M059J (cell line): Measurements from ENCODE around the gene ZNF438. TPM values are rescaled to one million over a fixed set of nuclear protein-coding genes. Genes with fewer than 3 reads are reported as not detected.
A peak's percentile ranks its signal among the peaks of the same experiment; 100 is the strongest.

Source experiments
- DNase-seq: peaks from one replicate; pipeline ENCODE4 v3.0.0-alpha.2; 2012; ENCODE audit warnings: low read depth
- total RNA-seq: library from RNA; depleted of rRNA; stranded (reverse); fragments of >200 nt; shearing (Covaris generic); gene quantifications from 2 replicates; pipeline ENCODE4 v1.2.3, GENCODE V29; 2014

ZNF438 gene
- total RNA-seq, 1 experiment from 2014 or later, result 3.4 TPM

- DNase-seq, result peak; percentile 0
These were observed 138.5 kb downstream of the ZNF438 start for GRCh38 chr10:30893208-30893607.

DNA sequence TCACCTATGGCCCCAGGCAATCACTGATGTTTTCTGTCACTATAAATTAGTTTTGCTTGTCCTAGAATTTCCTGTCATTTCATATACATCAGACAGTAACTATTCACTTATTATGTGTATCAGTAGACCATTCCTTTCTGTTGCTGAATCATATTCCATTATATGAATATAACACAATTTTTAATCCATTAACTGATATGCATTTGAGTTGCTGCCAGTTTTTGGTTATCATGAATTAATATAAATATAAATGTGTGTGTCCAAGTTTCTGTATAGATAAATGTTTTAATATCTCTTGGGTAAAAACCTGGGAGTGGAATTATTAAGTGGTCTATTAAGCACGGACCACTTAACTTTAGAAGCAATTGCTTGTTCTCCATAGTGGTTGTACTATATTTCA lies 143.8 kb downstream of the ZNF438 start:
- no peak for DNase-seq

DNA sequence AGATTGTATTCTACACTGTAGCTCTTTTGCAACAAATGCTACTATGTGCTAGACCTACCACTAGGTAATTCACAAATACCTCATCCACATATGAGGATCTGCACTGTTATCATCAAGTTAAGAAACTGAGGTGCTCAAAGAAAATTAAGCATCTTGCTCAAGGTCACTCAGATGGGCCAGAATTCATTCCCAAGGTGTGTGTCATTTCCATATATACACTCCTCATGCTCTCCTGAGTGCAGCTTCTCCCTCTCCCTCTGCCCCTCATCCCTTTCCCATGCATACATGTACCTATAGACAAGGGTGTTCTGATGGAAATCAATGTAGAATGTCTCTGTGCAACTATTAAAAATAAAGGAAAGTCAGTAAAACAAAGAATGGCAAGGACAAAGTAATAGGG lies 146.2 kb downstream of the ZNF438 start:
- DNase-seq, result no peak

DNA sequence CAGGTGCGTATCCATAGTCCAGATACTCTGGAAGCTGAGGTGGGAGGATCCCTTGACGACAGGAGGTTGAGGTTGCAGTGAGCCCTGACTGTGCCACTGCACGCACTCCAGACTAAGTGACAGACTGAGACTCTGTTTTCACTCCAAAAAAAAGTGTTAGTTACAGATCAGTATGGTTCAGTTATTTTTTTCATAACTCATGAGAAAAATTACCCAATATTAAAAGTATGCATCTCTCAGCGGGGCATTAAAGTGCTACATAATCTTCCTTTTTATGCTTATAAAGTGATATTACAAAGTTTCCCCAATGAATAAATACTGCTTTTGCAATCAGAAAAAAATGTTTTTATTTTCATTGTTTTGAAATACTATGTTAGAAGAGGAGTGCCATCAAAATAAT lies 147.9 kb downstream of the ZNF438 start:
- no peak for DNase-seq

DNA sequence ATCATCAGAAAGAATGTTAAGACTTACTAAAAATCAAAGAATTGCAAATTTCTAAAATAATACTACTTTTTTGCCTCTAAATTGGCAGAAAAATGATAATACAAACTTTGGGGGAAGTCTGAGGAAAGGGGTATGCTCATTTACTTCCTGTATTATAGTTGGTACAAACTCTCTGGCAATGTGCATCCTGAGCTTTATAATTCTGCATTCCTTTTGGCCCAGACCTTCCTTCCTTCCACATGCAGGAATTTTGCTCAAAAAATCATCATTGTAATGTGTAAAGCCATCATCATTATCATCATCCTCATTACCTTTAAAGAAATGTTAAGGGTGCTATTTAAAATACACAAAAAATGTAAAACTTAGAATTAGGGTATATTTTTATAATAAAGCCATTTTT lies 148.5 kb downstream of the ZNF438 start:
- DNase-seq, result no peak

- no peak for DNase-seq
These were observed 149.4 kb downstream of the ZNF438 start for GRCh38 chr10:30882281-30882680.

GRCh38 chr10:30878920-30879319 lies 152.7 kb downstream of the ZNF438 start:
- DNase-seq, result no peak

DNA sequence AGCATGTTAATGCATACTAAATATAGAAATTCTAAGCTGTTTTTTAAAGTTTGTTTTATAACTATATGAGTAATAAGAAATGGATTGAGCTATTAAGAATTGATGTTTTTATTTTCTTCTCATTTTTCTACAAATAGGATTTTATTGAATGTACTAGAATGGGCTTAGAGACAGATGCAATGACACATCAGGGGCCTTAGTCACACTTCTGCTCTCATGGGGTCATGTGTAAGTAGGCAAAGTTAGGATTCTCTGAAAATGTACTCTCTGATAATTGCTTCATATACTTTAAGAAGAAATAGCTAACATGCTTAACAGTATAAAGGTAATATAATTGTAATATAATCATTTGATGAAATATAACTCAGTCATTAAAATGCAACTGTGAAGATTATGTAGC lies 154.6 kb downstream of the ZNF438 start:
- DNase-seq, result no peak

GRCh38 chr10:30873411-30873810 lies 158.3 kb downstream of the ZNF438 start:
- no peak for DNase-seq

GRCh38 chr10:30870896-30871295 lies 160.8 kb downstream of the ZNF438 start:
- no peak for DNase-seq

DNA sequence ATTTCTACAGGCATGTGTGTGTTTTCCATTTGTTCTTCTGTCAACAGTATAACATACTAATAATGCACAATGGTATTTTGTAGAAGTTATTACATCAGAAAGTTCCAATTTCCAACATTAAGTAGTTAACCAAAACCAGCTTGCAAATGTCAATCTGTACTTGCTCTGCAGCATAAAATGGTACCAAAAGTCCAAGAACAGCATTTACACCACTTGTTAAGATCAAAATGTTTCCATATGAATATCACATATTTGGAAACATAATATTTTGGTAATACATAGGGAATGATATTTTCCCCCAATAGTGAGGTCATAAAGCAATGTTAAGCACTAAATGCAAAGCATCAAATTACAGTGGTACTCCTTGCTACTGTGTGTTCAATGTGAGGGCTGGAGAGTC lies 162.1 kb downstream of the ZNF438 start:
- DNase-seq, result no peak

DNA sequence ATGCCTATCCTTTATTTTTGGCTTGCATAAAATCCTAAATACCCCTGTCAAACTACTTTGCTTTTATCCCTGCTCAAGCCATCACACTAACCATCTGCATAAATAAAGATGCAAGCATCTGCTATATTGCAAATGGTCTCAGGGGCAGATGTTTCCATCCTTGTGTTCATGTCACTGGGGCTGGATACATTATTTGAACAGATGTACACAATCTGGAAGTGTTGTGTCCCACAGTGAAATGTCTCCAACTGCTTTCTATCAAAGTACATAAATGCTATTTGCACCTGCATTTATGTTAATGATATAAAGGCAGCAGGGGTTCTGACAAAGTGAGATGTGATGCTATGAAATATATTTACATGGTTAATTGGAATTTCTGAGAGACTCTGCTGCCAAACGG lies 163.1 kb downstream of the ZNF438 start:
- DNase-seq, result no peak

DNA sequence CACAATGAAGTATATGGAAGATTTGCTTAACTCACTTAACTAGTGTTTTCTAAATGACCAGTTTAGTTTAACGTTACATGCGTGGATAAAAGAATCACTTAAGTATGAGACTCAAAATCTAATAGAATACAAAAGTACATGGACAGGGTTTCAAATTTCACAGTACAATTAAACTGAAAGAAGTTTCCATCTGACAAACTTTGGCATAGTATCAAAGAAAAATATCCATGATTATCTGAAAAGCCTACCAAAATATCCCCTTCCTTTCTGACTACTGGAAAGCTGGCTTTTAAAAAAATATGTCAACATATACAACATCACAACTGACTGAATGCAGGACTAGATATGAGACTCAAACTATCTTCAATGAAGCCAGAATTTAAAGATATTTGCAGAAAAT lies 164.8 kb downstream of the ZNF438 start:
- DNase-seq, result no peak

- DNase-seq, result no peak
These were observed 166.3 kb downstream of the ZNF438 start for GRCh38 chr10:30865141-30865926.

- DNase-seq, result peak; percentile 3
These were observed 168.0 kb downstream of the ZNF438 start for GRCh38 chr10:30863516-30864210.

- peak; percentile 62 for DNase-seq
These were observed 169.2 kb downstream of the ZNF438 start for GRCh38 chr10:30862486-30862885.

DNA sequence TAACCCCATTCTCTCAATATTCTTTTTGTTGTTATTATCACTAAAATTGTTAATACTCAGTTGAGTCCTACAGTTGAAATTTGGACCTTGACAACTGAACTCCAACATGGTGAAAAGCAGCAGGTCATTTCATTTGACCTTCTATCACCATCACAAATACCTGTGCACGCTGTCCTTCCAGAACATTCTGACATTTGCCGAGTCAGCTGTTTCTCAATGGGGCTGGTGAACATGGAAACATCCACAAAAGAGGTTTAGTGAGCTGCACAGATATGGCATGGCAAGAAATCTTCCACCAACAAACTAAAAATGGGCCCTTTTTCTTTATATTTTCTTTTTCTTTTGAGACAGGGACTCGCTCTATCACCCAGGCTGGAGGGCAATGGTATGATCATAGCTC lies 169.7 kb downstream of the ZNF438 start:
- DNase-seq, result no peak

DNA sequence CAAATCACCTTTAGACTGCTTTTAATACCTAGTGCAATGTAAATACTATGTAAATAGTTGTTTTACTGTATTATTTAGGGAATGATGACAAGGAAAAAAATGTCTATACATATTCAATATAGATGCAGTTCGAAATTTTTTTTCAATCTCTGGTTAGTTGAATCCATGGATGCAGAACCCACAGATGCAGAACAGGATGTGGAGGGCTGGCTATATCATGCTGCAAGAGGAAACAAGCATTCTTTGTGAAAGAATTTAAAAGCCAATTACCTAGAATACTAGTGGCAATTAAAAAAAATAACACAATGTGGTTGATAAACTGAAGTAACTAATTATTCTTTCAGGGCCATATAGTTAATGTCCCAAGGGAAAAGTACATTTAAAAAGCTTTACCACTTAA lies 170.4 kb downstream of the ZNF438 start:
- DNase-seq, result no peak

- no peak for DNase-seq
These were observed 173.2 kb downstream of the ZNF438 start for GRCh38 chr10:30858499-30858898.

DNA sequence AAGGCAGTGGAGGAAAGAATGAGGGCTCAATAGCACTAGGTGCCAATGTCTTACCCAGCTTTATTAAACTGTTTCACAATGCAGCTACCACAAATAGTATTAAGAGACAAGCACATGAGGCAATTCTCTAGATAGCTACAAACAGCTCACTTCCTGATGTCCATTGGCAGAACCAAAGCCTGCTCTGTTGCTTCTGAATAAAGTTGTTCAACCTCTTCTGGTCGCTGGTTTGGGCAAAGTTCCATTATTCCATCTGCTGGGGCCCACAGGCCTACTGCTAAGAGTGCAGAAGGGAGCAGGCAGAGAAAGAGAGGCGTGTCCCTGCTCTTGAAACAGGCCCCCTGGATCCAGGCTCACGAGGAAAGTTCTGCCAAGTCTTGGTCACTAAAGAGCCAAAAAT lies 173.9 kb downstream of the ZNF438 start:
- no peak for DNase-seq

- DNase-seq, result no peak
These were observed 176.5 kb downstream of the ZNF438 start for GRCh38 chr10:30855131-30855530.

DNA sequence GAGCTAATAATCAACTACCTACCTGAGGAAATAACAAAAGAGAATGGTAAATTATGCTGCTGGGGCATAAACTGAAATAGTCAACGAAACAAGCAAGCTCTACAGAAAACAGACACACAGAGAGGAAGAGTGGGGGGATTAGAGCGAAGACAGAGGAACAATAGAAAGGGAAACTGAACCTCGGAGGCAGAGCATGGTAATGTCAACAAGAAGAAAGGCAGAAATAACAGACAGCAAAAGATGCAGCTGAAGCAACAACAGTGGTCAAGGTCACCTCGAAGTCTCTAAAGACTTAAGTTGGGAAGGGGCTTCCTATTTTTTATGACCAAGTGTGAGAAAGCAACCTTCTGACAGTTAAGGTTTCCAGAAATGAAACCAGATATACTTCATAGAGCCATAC lies 177.0 kb downstream of the ZNF438 start:
- no peak for DNase-seq

DNA sequence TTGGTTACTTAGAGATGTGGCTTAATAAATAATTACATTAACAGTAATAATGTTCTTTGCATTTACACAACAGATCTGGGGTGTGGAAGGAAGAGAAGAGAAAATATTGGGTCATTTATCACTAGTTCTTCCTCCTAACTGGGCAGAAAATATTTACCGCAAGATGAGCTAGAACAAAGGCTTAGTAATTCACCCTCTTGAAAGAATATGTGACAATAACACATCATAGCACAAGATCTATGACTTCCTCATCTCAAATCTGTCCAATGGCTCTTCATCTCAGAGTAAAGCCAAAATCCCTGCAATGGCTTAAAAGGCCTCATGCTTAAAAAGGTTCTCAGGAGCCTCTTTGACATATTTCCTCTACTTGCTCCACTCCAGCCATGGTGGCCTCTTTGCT lies 178.6 kb downstream of the ZNF438 start:
- DNase-seq, result no peak

GRCh38 chr10:30850776-30851175 lies 180.9 kb downstream of the ZNF438 start:
- DNase-seq, result no peak
